Skeletal muscle cell (primary cell): Measurements from ENCODE around the gene SIPA1L2.

Source experiments
- DNase-seq: peaks from one replicate; pipeline ENCODE4 v3.0.0-alpha.2; 2010; ENCODE audit warnings: low read depth
- H3K4me3 ChIP-seq: 2 replicates; pipeline ENCODE4 v1.5.1; 2011; ENCODE audit warnings: low read depth, mild to moderate bottlenecking, control low read depth, low read length, moderate library complexity

SIPA1L2 gene

GRCh38 chr1:232630047-232630893 is at the start of gene SIPA1L2:
Gene SIPA1L2, minus strand, starts transcription at chr1:232630133. Its CDS starts 114,794 bp downstream, at chr1:232515339.
- peak within 1 kb of the TSS; percentile 62 for H3K4me3 ChIP-seq
- DNase-seq = peak; percentile 57

- DNase-seq = no peak
- H3K4me3 ChIP-seq = no peak overlapping the region
Observed at GRCh38 chr1:232678185-232678886, 48.4 kb upstream of the SIPA1L2 start.

- H3K4me3 ChIP-seq = no peak overlapping the region
- no peak for DNase-seq
Observed at GRCh38 chr1:232676307-232676706, 46.4 kb upstream of the SIPA1L2 start.

- H3K4me3 ChIP-seq = no peak overlapping the region
- DNase-seq = no peak
Observed at GRCh38 chr1:232675898-232676297, 46.0 kb upstream of the SIPA1L2 start.

GRCh38 chr1:232675260-232675659 is 45.3 kb upstream of the SIPA1L2 start:
- DNase-seq = no peak
- no peak overlapping the region for H3K4me3 ChIP-seq

GRCh38 chr1:232673256-232673655 is 43.3 kb upstream of the SIPA1L2 start:
- H3K4me3 ChIP-seq = no peak overlapping the region
- no peak for DNase-seq

- peak; percentile 71 for DNase-seq
- no peak overlapping the region for H3K4me3 ChIP-seq
Observed at GRCh38 chr1:232669981-232670747, 40.2 kb upstream of the SIPA1L2 start.

- no peak for DNase-seq
- H3K4me3 ChIP-seq = no peak overlapping the region
Observed at GRCh38 chr1:232667778-232668165, 37.8 kb upstream of the SIPA1L2 start.

GRCh38 chr1:232667094-232667777 is 37.3 kb upstream of the SIPA1L2 start:
- H3K4me3 ChIP-seq = no peak overlapping the region

GRCh38 chr1:232664844-232665777 is 35.2 kb upstream of the SIPA1L2 start:
- H3K4me3 ChIP-seq = no peak overlapping the region
- no peak for DNase-seq

More at GRCh38 chr1:232667094-232667777, 37.3 kb upstream of the SIPA1L2 start:
- DNase-seq = no peak

GRCh38 chr1:232662910-232663309 is 33.0 kb upstream of the SIPA1L2 start:
- H3K4me3 ChIP-seq = no peak overlapping the region
- DNase-seq = no peak

GRCh38 chr1:232658386-232658785 is 28.5 kb upstream of the SIPA1L2 start:
- no peak overlapping the region for H3K4me3 ChIP-seq
- no peak for DNase-seq

GRCh38 chr1:232657426-232658005 is 27.6 kb upstream of the SIPA1L2 start:
- no peak overlapping the region for H3K4me3 ChIP-seq
- no peak for DNase-seq

- H3K4me3 ChIP-seq = no peak overlapping the region
- no peak for DNase-seq
Observed at GRCh38 chr1:232655746-232656085, 25.8 kb upstream of the SIPA1L2 start.

GRCh38 chr1:232655028-232655745 is 25.3 kb upstream of the SIPA1L2 start:
- no peak for DNase-seq
- H3K4me3 ChIP-seq = no peak overlapping the region

- H3K4me3 ChIP-seq = no peak overlapping the region
- DNase-seq = no peak
Observed at GRCh38 chr1:232653789-232654188, 23.9 kb upstream of the SIPA1L2 start.

GRCh38 chr1:232650845-232651244 is 20.9 kb upstream of the SIPA1L2 start:
- DNase-seq = no peak
- no peak overlapping the region for H3K4me3 ChIP-seq

GRCh38 chr1:232650418-232650817 is 20.5 kb upstream of the SIPA1L2 start:
- DNase-seq = no peak
- H3K4me3 ChIP-seq = no peak overlapping the region
